ENCODE measurements around the gene NEK10. TPM values are rescaled to one million over a fixed set of nuclear protein-coding genes. Genes with fewer than 3 reads are reported as not detected.

NEK10 gene
- total and polyA plus RNA-seq, 2 donors (not counting 1 experiment from before 2014, with no cell fraction given), result 0.49 to 0.55 TPM

DNA sequence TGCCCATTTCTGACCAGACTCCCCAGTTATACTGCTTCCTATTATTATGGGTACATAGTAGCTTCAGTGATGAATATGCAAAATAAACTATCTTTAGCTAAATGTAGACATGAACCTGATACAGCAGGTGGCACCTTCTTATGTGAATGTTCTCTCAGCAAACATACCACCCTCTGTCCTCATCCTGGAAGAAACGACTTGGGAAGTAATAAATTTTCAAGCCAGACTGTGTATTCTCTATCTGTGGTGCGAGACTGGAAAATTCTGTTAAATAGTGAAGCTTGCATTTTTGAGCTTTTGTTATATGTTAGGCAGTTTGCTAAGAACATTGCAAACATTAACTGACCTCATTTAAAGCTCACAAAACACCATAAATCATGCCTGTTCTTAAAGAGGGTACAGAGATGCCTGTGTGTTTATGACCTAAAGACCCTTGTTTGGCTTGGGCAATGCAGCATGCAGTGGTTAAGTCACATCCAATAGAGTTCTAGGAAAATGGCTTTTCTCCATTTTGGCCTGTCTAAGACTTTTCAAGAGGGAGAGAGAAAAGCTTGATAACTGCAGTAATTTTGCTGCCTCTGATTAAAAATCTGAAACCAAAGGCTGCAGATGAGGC, 287.1 kb downstream of the NEK10 start:
- intact Hi-C loops (cut with micrococcal nuclease), result no loop called here
- Histone ChIP-seq H3K9me3 (ENCODE audit: control extremely low read depth in 1 of 3, control insufficient read depth in 2 of 3, insufficient read depth in 1 of 3, low read length in 2 of 3) (no peaks in the 10 kb centered on the region), H3K36me3 (replicated peaks in 1 of 2; ENCODE audit: control extremely low read depth in 1 of 2, control insufficient read depth in 1 of 2, extremely low read depth in 1 of 2, insufficient read depth in 2 of 2, low read length in 1 of 2) (no peaks in the 10 kb centered on the region), H3K9ac (ENCODE audit: low read length) (no peak overlapping the region), H3K79me2 (ENCODE audit: control insufficient read depth, insufficient read depth, low read length) (no peaks in the 10 kb centered on the region), H3K4me3 (ENCODE audit: control extremely low read depth in 1 of 5, extremely low read depth in 1 of 5, insufficient read depth in 1 of 5, low read depth in 2 of 5, low read length in 4 of 5) (no peak overlapping the region), H2AFZ (ENCODE audit: insufficient read depth, low read depth, low read length, poor library complexity, severe bottlenecking) (no peak overlapping the region), H3K4me1 (ENCODE audit: control insufficient read depth in 2 of 2, insufficient read depth in 2 of 2, low read length in 2 of 2) (no peaks in the 10 kb centered on the region), H4K20me1 (ENCODE audit: control insufficient read depth, insufficient read depth, low read length, poor library complexity, severe bottlenecking) (no peaks in the 10 kb centered on the region), H3K4me2 (replicated peaks; ENCODE audit: low read depth, low read length, poor library complexity, severe bottlenecking) (no peak overlapping the region), H3K27ac (ENCODE audit: low read length in 2 of 2) (no peak overlapping the region), H3K27me3 (replicated peaks in 1 of 4; ENCODE audit: control extremely low read depth in 1 of 4, control insufficient read depth in 3 of 4, insufficient read depth in 4 of 4, low read length in 3 of 4) (no peaks in the 10 kb centered on the region)
- H3K9me3 Mint-ChIP-seq (ENCODE audit: insufficient read depth), result no peaks in the 10 kb centered on the region
- WGBS (ENCODE audit: insufficient coverage), result no CpG with 5 or more reads among the region's 2 CpGs
- CTCF ChIA-PET, result no interaction called here
- H3K27ac Mint-ChIP-seq, result no peak overlapping the region
- POLR2A ChIA-PET, result no interaction called here
- no peaks in the 10 kb centered on the region for H3K4me1 Mint-ChIP-seq
- no peak for TF ChIP-seq EZH2 (IDR thresholded peaks at IDR 0.05; ENCODE audit: borderline replicate concordance, insufficient read depth, low read depth, low read length, poor library complexity, severe bottlenecking)
- TF ChIP-seq, protein P1, sequence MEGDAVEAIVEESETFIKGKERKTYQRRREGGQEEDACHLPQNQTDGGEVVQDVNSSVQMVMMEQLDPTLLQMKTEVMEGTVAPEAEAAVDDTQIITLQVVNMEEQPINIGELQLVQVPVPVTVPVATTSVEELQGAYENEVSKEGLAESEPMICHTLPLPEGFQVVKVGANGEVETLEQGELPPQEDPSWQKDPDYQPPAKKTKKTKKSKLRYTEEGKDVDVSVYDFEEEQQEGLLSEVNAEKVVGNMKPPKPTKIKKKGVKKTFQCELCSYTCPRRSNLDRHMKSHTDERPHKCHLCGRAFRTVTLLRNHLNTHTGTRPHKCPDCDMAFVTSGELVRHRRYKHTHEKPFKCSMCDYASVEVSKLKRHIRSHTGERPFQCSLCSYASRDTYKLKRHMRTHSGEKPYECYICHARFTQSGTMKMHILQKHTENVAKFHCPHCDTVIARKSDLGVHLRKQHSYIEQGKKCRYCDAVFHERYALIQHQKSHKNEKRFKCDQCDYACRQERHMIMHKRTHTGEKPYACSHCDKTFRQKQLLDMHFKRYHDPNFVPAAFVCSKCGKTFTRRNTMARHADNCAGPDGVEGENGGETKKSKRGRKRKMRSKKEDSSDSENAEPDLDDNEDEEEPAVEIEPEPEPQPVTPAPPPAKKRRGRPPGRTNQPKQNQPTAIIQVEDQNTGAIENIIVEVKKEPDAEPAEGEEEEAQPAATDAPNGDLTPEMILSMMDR (IDR thresholded peaks at IDR 0.05), result no peak
- no peak for ATAC-seq (ENCODE audit: low read depth)
- no peak for DNase-seq
- no peaks in the 10 kb centered on the region for H3K27me3 Mint-ChIP-seq
- H3K4me3 Mint-ChIP-seq, result no peak overlapping the region

DNA sequence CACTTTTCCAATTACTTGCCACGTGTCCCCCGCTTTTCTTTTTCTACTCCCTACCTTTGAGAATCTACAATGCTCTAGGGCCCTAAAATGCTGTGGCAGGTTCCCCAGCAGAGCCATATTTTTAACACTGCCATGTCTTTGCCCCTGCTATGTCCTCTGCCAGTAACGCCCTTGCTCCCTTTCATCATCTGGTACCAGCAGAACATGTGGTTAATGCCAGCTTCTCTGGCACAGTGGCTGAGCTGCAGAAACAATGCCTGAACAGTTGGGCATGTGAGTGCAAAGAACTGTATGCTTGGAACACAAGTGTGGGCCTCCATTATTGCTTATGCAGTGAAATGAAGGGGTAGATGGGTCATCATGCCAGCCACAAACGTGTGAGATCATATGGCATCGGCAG, 287.6 kb downstream of the NEK10 start:
- no peaks in the 10 kb centered on the region for H3K9me3 ChIP-seq (ENCODE audit: control extremely low read depth in 1 of 3, control insufficient read depth in 2 of 3, insufficient read depth in 1 of 3, low read length in 2 of 3)
- H3K4me2 ChIP-seq (replicated peaks; ENCODE audit: low read depth, low read length, poor library complexity, severe bottlenecking), result no peak overlapping the region
- H3K9ac ChIP-seq (ENCODE audit: low read length), result no peak overlapping the region
- H4K20me1 ChIP-seq (ENCODE audit: control insufficient read depth, insufficient read depth, low read length, poor library complexity, severe bottlenecking), result no peaks in the 10 kb centered on the region
- Mint-ChIP-seq H3K9me3 (ENCODE audit: insufficient read depth) (no peaks in the 10 kb centered on the region), H3K27ac (no peak overlapping the region), H3K4me1 (no peaks in the 10 kb centered on the region), H3K27me3 (no peaks in the 10 kb centered on the region), H3K4me3 (no peak overlapping the region)
- DNase-seq (no peak), ATAC-seq (ENCODE audit: low read depth) (no peak)
- intact Hi-C loops (cut with micrococcal nuclease), result no loop called here
- no peak overlapping the region for H3K27ac ChIP-seq (ENCODE audit: low read length in 2 of 2)
- no peaks in the 10 kb centered on the region for H3K36me3 ChIP-seq (replicated peaks in 1 of 2; ENCODE audit: control extremely low read depth in 1 of 2, control insufficient read depth in 1 of 2, extremely low read depth in 1 of 2, insufficient read depth in 2 of 2, low read length in 1 of 2)
- ChIA-PET CTCF (no interaction called here), POLR2A (no interaction called here)
- H3K4me1 ChIP-seq (ENCODE audit: control insufficient read depth in 2 of 2, insufficient read depth in 2 of 2, low read length in 2 of 2), result no peaks in the 10 kb centered on the region
- no peak overlapping the region for H3K4me3 ChIP-seq (ENCODE audit: control extremely low read depth in 1 of 5, extremely low read depth in 1 of 5, insufficient read depth in 1 of 5, low read depth in 2 of 5, low read length in 4 of 5)
- 88% methylated on average over 3 of the region's 5 CpGs for WGBS (ENCODE audit: insufficient coverage)
- no peak overlapping the region for H2AFZ ChIP-seq (ENCODE audit: insufficient read depth, low read depth, low read length, poor library complexity, severe bottlenecking)
- no peaks in the 10 kb centered on the region for H3K27me3 ChIP-seq (replicated peaks in 1 of 4; ENCODE audit: control extremely low read depth in 1 of 4, control insufficient read depth in 3 of 4, insufficient read depth in 4 of 4, low read length in 3 of 4)
- no peak for TF ChIP-seq EZH2 (IDR thresholded peaks at IDR 0.05; ENCODE audit: borderline replicate concordance, insufficient read depth, low read depth, low read length, poor library complexity, severe bottlenecking)
- TF ChIP-seq, protein P1 (IDR thresholded peaks at IDR 0.05), result no peak
- H3K79me2 ChIP-seq (ENCODE audit: control insufficient read depth, insufficient read depth, low read length), result no peaks in the 10 kb centered on the region

Data from B cell (primary cell).